ENCODE data around the gene PIK3R5. TPM values are rescaled to one million over a fixed set of nuclear protein-coding genes. Genes with fewer than 3 reads are reported as not detected.

PIK3R5 gene
- 10 to 100 TPM; 47.2 to 78.6 TPM for total RNA-seq

GRCh38 chr17:8965394-8966168, at the start of gene PIK3R5:
Gene PIK3R5, minus strand, starts transcription at chr17:8965707. Its CDS starts 54,213 bp downstream, at chr17:8911494.
- Mint-ChIP-seq H3K27ac (peak within 1 kb of the TSS; percentile 98), H3K9me3 (peaks cover 11% of the 10 kb centered on the region), H3K36me3 (ENCODE audit: low read depth) (peaks cover 49% of the 10 kb centered on the region), H3K4me3 (peak within 1 kb of the TSS; percentile 88), H3K27me3 (no peaks in the 10 kb centered on the region), H3K4me1 (peaks cover 39% of the 10 kb centered on the region)
- ATAC-seq (replicated peaks), result peak; percentile 77

- H3K4me3 Mint-ChIP-seq, result no peak overlapping the region
- no peak for ATAC-seq (replicated peaks)
- no peaks in the 10 kb centered on the region for H3K9me3 Mint-ChIP-seq
- no peak overlapping the region for H3K27ac Mint-ChIP-seq
- H3K27me3 Mint-ChIP-seq, result peaks cover 56% of the 10 kb centered on the region
- H3K4me1 Mint-ChIP-seq, result no peaks in the 10 kb centered on the region
- H3K36me3 Mint-ChIP-seq (ENCODE audit: low read depth), result no peaks in the 10 kb centered on the region
These were observed 45.5 kb upstream of the PIK3R5 start for GRCh38 chr17:9011001-9011400.

GRCh38 chr17:9009737-9010136, 44.2 kb upstream of the PIK3R5 start:
- H3K4me3 Mint-ChIP-seq, result no peak overlapping the region
- no peak overlapping the region for H3K27ac Mint-ChIP-seq
- no peak for ATAC-seq (replicated peaks)
- no peaks in the 10 kb centered on the region for H3K9me3 Mint-ChIP-seq
- no peaks in the 10 kb centered on the region for H3K4me1 Mint-ChIP-seq
- no peaks in the 10 kb centered on the region for H3K36me3 Mint-ChIP-seq (ENCODE audit: low read depth)
- peaks cover 64% of the 10 kb centered on the region for H3K27me3 Mint-ChIP-seq

- ATAC-seq (replicated peaks), result no peak
- no peak overlapping the region for H3K27ac Mint-ChIP-seq
- peaks cover 65% of the 10 kb centered on the region for H3K27me3 Mint-ChIP-seq
- H3K4me3 Mint-ChIP-seq, result no peak overlapping the region
- no peaks in the 10 kb centered on the region for H3K9me3 Mint-ChIP-seq
- no peaks in the 10 kb centered on the region for H3K36me3 Mint-ChIP-seq (ENCODE audit: low read depth)
- no peaks in the 10 kb centered on the region for H3K4me1 Mint-ChIP-seq
These were observed 43.6 kb upstream of the PIK3R5 start for GRCh38 chr17:9009096-9009495.

- Mint-ChIP-seq H3K4me3 (no peak overlapping the region), H3K36me3 (ENCODE audit: low read depth) (no peaks in the 10 kb centered on the region), H3K9me3 (no peaks in the 10 kb centered on the region), H3K27ac (no peak overlapping the region), H3K27me3 (peaks cover 62% of the 10 kb centered on the region), H3K4me1 (no peaks in the 10 kb centered on the region)
- no peak for ATAC-seq (replicated peaks)
These were observed 41.7 kb upstream of the PIK3R5 start for GRCh38 chr17:9007052-9007714.

- H3K36me3 Mint-ChIP-seq (ENCODE audit: low read depth), result no peaks in the 10 kb centered on the region
These were observed 40.8 kb upstream of the PIK3R5 start for GRCh38 chr17:9006175-9006767.

GRCh38 chr17:9004961-9005285, 39.4 kb upstream of the PIK3R5 start:
- H3K27me3 Mint-ChIP-seq, result peaks cover 63% of the 10 kb centered on the region
- H3K27ac Mint-ChIP-seq, result no peak overlapping the region
- H3K9me3 Mint-ChIP-seq, result no peaks in the 10 kb centered on the region
- no peak for ATAC-seq (replicated peaks)
- peak overlapping the region; percentile 1 for H3K4me3 Mint-ChIP-seq
- H3K4me1 Mint-ChIP-seq, result no peaks in the 10 kb centered on the region
- no peaks in the 10 kb centered on the region for H3K36me3 Mint-ChIP-seq (ENCODE audit: low read depth)

More at GRCh38 chr17:9006175-9006767, 40.8 kb upstream of the PIK3R5 start:
- no peak overlapping the region for H3K27ac Mint-ChIP-seq
- no peaks in the 10 kb centered on the region for H3K4me1 Mint-ChIP-seq
- no peak overlapping the region for H3K4me3 Mint-ChIP-seq
- no peaks in the 10 kb centered on the region for H3K9me3 Mint-ChIP-seq
- no peak for ATAC-seq (replicated peaks)
- peaks cover 67% of the 10 kb centered on the region for H3K27me3 Mint-ChIP-seq

- H3K27ac Mint-ChIP-seq, result no peak overlapping the region
- no peak for ATAC-seq (replicated peaks)
These were observed 38.8 kb upstream of the PIK3R5 start for GRCh38 chr17:9004132-9004960.

GRCh38 chr17:9003355-9004131, 38.0 kb upstream of the PIK3R5 start:
- Mint-ChIP-seq H3K27ac (no peak overlapping the region), H3K4me3 (peak overlapping the region; percentile 34), H3K36me3 (ENCODE audit: low read depth) (no peaks in the 10 kb centered on the region), H3K4me1 (no peaks in the 10 kb centered on the region), H3K9me3 (no peaks in the 10 kb centered on the region), H3K27me3 (peaks cover 55% of the 10 kb centered on the region)
- ATAC-seq (replicated peaks), result no peak

More at GRCh38 chr17:9004132-9004960, 38.8 kb upstream of the PIK3R5 start:
- peak overlapping the region; percentile 34 for H3K4me3 Mint-ChIP-seq
- peaks cover 59% of the 10 kb centered on the region for H3K27me3 Mint-ChIP-seq
- no peaks in the 10 kb centered on the region for H3K9me3 Mint-ChIP-seq
- H3K36me3 Mint-ChIP-seq (ENCODE audit: low read depth), result no peaks in the 10 kb centered on the region
- H3K4me1 Mint-ChIP-seq, result no peaks in the 10 kb centered on the region

GRCh38 chr17:9002606-9003354, 37.3 kb upstream of the PIK3R5 start:
- H3K27ac Mint-ChIP-seq, result no peak overlapping the region
- no peaks in the 10 kb centered on the region for H3K9me3 Mint-ChIP-seq
- peaks cover 52% of the 10 kb centered on the region for H3K27me3 Mint-ChIP-seq
- H3K36me3 Mint-ChIP-seq (ENCODE audit: low read depth), result no peaks in the 10 kb centered on the region
- H3K4me3 Mint-ChIP-seq, result peak overlapping the region; percentile 20
- peak; percentile 49 for ATAC-seq (replicated peaks)
- no peaks in the 10 kb centered on the region for H3K4me1 Mint-ChIP-seq

- Mint-ChIP-seq H3K36me3 (ENCODE audit: low read depth) (no peaks in the 10 kb centered on the region), H3K9me3 (no peaks in the 10 kb centered on the region), H3K27me3 (peaks cover 47% of the 10 kb centered on the region), H3K4me3 (peak overlapping the region; percentile 20), H3K4me1 (no peaks in the 10 kb centered on the region), H3K27ac (no peak overlapping the region)
- ATAC-seq (replicated peaks), result no peak
These were observed 36.7 kb upstream of the PIK3R5 start for GRCh38 chr17:9002227-9002605.

GRCh38 chr17:9001559-9001958, 36.1 kb upstream of the PIK3R5 start:
- H3K27me3 Mint-ChIP-seq, result peaks cover 43% of the 10 kb centered on the region
- peak overlapping the region; percentile 4 for H3K4me3 Mint-ChIP-seq
- H3K36me3 Mint-ChIP-seq (ENCODE audit: low read depth), result no peaks in the 10 kb centered on the region
- no peaks in the 10 kb centered on the region for H3K4me1 Mint-ChIP-seq
- no peaks in the 10 kb centered on the region for H3K9me3 Mint-ChIP-seq
- no peak for ATAC-seq (replicated peaks)
- no peak overlapping the region for H3K27ac Mint-ChIP-seq

- no peaks in the 10 kb centered on the region for H3K9me3 Mint-ChIP-seq
- H3K4me3 Mint-ChIP-seq, result no peak overlapping the region
- peaks cover 26% of the 10 kb centered on the region for H3K27me3 Mint-ChIP-seq
- no peaks in the 10 kb centered on the region for H3K4me1 Mint-ChIP-seq
- no peak overlapping the region for H3K27ac Mint-ChIP-seq
- ATAC-seq (replicated peaks), result peak; percentile 63
- no peaks in the 10 kb centered on the region for H3K36me3 Mint-ChIP-seq (ENCODE audit: low read depth)
These were observed 32.6 kb upstream of the PIK3R5 start for GRCh38 chr17:8997994-8998628.
